Keratinocyte (primary cell): Measurements from ENCODE around the gene IVL. TPM values are rescaled to one million over a fixed set of nuclear protein-coding genes. Genes with fewer than 3 reads are reported as not detected.

Experiments used
- DNase-seq: peaks from one replicate; pipeline ENCODE4 v3.0.0-alpha.2; 2011; ENCODE audit warnings: low read depth, missing footprints, low spot score
- FAIRE-seq: peaks from 2 replicates; lab custom pipeline; 2011; peaks lifted over from hg19 to GRCh38; lab: Jason Lieb, UNC
- H2AFZ ChIP-seq: 2 replicates; pipeline ENCODE4 v1.6.0; 2012; ENCODE audit warnings: low read length, control low read depth, inconsistent platforms; ENCODE audit not compliant: control insufficient read depth
- H3K27ac ChIP-seq: 2 replicates; pipeline ENCODE4 v1.5.1; 2011; ENCODE audit warnings: low read length; ENCODE audit not compliant: control insufficient read depth, insufficient read depth
- H3K27me3 ChIP-seq: 3 replicates; pipeline ENCODE4 v1.6.0; 2011; ENCODE audit warnings: low read length; ENCODE audit not compliant: control insufficient read depth, insufficient read depth; ENCODE audit errors: extremely low read depth
- H3K36me3 ChIP-seq, 2 experiments: 2 replicates in 1 of 2; 3 replicates in 1 of 2; pipeline ENCODE4 v1.5.1; 2011; ENCODE audit warnings: low read length in 2 of 2, mild to moderate bottlenecking in 1 of 2; ENCODE audit not compliant: control insufficient read depth in 2 of 2, insufficient read depth in 2 of 2; ENCODE audit errors: extremely low read depth in 1 of 2
- H3K4me1 ChIP-seq: 3 replicates; pipeline ENCODE4 v1.5.1; 2011; ENCODE audit warnings: low read length; ENCODE audit not compliant: control insufficient read depth, insufficient read depth; ENCODE audit errors: extremely low read depth
- H3K4me2 ChIP-seq: 3 replicates; pipeline ENCODE4 v1.6.0; 2011; ENCODE audit warnings: low read depth, low read length; ENCODE audit not compliant: control insufficient read depth, insufficient read depth; ENCODE audit errors: extremely low read depth
- H3K4me3 ChIP-seq, 3 experiments: fragments of 200-600 bp in 1 of 3; sonication (generic) in 1 of 3; 2 replicates in 2 of 3; 3 replicates in 1 of 3; pipeline ENCODE4 v1.5.1; 2011 to 2016; ENCODE audit warnings: low read length in 3 of 3, mild to moderate bottlenecking in 3 of 3, control low read depth in 2 of 3, inconsistent platforms in 1 of 3, low read depth in 1 of 3, mixed read lengths in 1 of 3, mixed run types in 1 of 3, moderate library complexity in 1 of 3; ENCODE audit not compliant: control insufficient read depth in 2 of 3, insufficient read depth in 2 of 3; ENCODE audit errors: extremely low read depth in 1 of 3
- H3K79me2 ChIP-seq: 2 replicates; pipeline ENCODE4 v1.6.0; 2012; ENCODE audit warnings: low read length; ENCODE audit not compliant: control insufficient read depth, insufficient read depth
- H3K9ac ChIP-seq: 3 replicates; pipeline ENCODE4 v1.6.0; 2011; ENCODE audit warnings: low read length; ENCODE audit not compliant: control insufficient read depth, insufficient read depth; ENCODE audit errors: extremely low read depth
- H3K9me1 ChIP-seq: 3 replicates; pipeline ENCODE4 v1.6.0; 2011; ENCODE audit warnings: low read length; ENCODE audit not compliant: control insufficient read depth, insufficient read depth; ENCODE audit errors: extremely low read depth
- H3K9me3 ChIP-seq: 2 replicates; pipeline ENCODE4 v1.5.1; 2012; ENCODE audit warnings: low read depth, low read length; ENCODE audit not compliant: control insufficient read depth
- H4K20me1 ChIP-seq: 3 replicates; pipeline ENCODE4 v1.6.0; 2011; ENCODE audit warnings: low read length; ENCODE audit not compliant: control insufficient read depth, insufficient read depth; ENCODE audit errors: extremely low read depth
- EZH2 ChIP-seq: IDR thresholded peaks from one replicate; pipeline ENCODE4 v1.6.1; 2012; ENCODE audit warnings: inconsistent platforms, mild to moderate bottlenecking, low read length, moderate library complexity
- dilution Hi-C: fragments of 300-500 bp; cut with MboI; formaldehyde crosslinking; loops from one replicate; pipeline ENCODE4 v1.7.0; 2020; ENCODE audit warnings: low sequenced_read_pairs; ENCODE audit not compliant: extremely low pct_ligation_motif_present
- polyA plus RNA-seq, 5 experiments: library from polyadenylated mRNA; depleted of rRNA in 3 of 5; stranded (reverse) in 3 of 5; stranded (forward) in 1 of 5; unstranded in 1 of 5; fragments of >200 nt; gene quantifications; 1 replicate in 1 of 5; 2 replicates in 3 of 5; 3 replicates in 1 of 5; pipeline versions ENCODE4 v1.2.1 to v1.2.3, GENCODE V29; 2011 to 2012; ENCODE audit warnings: missing spikeins in 2 of 5, low read depth in 1 of 5, low replicate concordance in 1 of 5
- TF ChIP-seq, protein P1 (sequence below), 3 experiments: IDR thresholded peaks in 1 of 3; conservative IDR thresholded peaks in 1 of 3; optimal IDR thresholded peaks in 1 of 3; 2 replicates in 2 of 3; 3 replicates in 1 of 3; pipeline versions ENCODE3 to v1.5.1; 2011; ENCODE audit warnings: low read length in 3 of 3, mild to moderate bottlenecking in 3 of 3, moderate library complexity in 2 of 3, control low read depth in 1 of 3, inconsistent platforms in 1 of 3; ENCODE audit not compliant: insufficient read depth in 2 of 3; ENCODE audit errors: extremely low read depth in 1 of 3

IVL gene
- polyA plus RNA-seq, 1 donor (not counting 4 experiments of a cell fraction or from before 2014, with no cell fraction given): 89.2 TPM

DNA sequence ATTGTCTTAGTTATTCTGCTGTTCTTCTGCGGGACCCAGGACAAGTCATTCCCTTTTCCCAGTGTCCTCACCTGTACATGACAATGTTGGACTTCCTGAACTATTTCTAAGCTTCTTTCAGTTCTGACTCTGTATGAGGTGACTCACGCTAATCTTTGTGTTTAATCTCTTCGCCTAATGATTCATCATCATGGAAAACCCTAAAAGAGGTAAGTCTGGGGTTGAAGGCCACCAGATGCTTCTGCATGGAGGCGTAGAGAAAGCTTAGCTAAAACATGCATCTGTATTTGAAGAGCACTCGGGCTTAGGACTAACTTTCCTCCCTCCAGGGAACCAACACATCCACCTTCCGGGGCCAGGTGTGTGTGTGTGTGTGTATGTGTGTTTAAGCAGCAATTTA is 46.1 kb downstream of the IVL start:
- dilution Hi-C loops: no loop called here
- FAIRE-seq: no peak
- H3K79me2 ChIP-seq: no peaks in the 10 kb centered on the region
- peak; percentile 92 for DNase-seq
- H3K36me3 ChIP-seq: no peaks in the 10 kb centered on the region
- no peaks in the 10 kb centered on the region for H3K9me1 ChIP-seq
- TF ChIP-seq EZH2: no peak
- TF ChIP-seq, protein P1, sequence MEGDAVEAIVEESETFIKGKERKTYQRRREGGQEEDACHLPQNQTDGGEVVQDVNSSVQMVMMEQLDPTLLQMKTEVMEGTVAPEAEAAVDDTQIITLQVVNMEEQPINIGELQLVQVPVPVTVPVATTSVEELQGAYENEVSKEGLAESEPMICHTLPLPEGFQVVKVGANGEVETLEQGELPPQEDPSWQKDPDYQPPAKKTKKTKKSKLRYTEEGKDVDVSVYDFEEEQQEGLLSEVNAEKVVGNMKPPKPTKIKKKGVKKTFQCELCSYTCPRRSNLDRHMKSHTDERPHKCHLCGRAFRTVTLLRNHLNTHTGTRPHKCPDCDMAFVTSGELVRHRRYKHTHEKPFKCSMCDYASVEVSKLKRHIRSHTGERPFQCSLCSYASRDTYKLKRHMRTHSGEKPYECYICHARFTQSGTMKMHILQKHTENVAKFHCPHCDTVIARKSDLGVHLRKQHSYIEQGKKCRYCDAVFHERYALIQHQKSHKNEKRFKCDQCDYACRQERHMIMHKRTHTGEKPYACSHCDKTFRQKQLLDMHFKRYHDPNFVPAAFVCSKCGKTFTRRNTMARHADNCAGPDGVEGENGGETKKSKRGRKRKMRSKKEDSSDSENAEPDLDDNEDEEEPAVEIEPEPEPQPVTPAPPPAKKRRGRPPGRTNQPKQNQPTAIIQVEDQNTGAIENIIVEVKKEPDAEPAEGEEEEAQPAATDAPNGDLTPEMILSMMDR (optimal IDR thresholded peaks at IDR 0.05 in 1 of 3, IDR thresholded peaks at IDR 0.05 in 1 of 3, conservative IDR thresholded peaks at IDR 0.05 in 1 of 3; ENCODE audit: extremely low read depth in 1 of 3, insufficient read depth in 2 of 3, low read length in 3 of 3): no peak
- H3K9ac ChIP-seq: peak overlapping the region; percentile 65
- peak overlapping the region; percentile 89 for H3K27ac ChIP-seq
- H4K20me1 ChIP-seq: no peaks in the 10 kb centered on the region
- H3K4me1 ChIP-seq: peaks cover 33% of the 10 kb centered on the region
- peak overlapping the region; percentile 82 for H3K4me2 ChIP-seq
- H3K4me3 ChIP-seq: peak overlapping the region in 2 of 3 experiments; percentile 52 to 63
- no peaks in the 10 kb centered on the region for H3K9me3 ChIP-seq
- H3K27me3 ChIP-seq: no peaks in the 10 kb centered on the region
- peak overlapping the region; percentile 9 for H2AFZ ChIP-seq

DNA sequence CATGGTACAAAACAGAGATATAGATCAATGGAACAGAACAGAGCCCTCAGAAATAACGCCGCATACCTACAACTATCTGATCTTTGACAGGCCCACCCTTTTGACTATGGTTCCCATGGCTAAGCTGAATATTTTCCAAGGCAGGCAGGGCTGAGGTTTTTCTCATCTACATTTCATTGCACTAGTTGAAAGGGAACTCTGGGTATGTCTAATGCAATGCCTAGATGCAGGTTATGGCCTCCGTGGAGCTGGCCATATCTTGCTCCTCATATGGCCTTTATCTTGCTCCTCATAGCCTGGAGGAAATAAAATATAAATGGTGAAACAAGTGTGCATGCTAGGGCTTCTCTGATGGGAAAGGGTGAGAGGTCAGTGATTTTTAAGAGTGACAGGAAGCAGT is 49.2 kb downstream of the IVL start:
- DNase-seq (no peak), FAIRE-seq (no peak)
- no peaks in the 10 kb centered on the region for H3K9me1 ChIP-seq
- H3K9me3 ChIP-seq: no peaks in the 10 kb centered on the region
- no peak overlapping the region for H2AFZ ChIP-seq
- dilution Hi-C loops: no loop called here
- H3K4me3 ChIP-seq: no peak overlapping the region
- H3K27ac ChIP-seq: no peak overlapping the region
- TF ChIP-seq EZH2: no peak
- TF ChIP-seq, protein P1 (optimal IDR thresholded peaks at IDR 0.05 in 1 of 3, IDR thresholded peaks at IDR 0.05 in 1 of 3, conservative IDR thresholded peaks at IDR 0.05 in 1 of 3; ENCODE audit: extremely low read depth in 1 of 3, insufficient read depth in 2 of 3, low read length in 3 of 3): no peak
- no peak overlapping the region for H3K9ac ChIP-seq
- no peaks in the 10 kb centered on the region for H3K79me2 ChIP-seq
- H3K36me3 ChIP-seq: no peaks in the 10 kb centered on the region
- peaks cover 25% of the 10 kb centered on the region for H3K4me1 ChIP-seq
- no peaks in the 10 kb centered on the region for H3K27me3 ChIP-seq
- no peak overlapping the region for H3K4me2 ChIP-seq
- H4K20me1 ChIP-seq: no peaks in the 10 kb centered on the region
